WERI-Rb-1 (cell line): Measurements from ENCODE around the gene FHIT.

Experiments
- DNase-seq: peaks from one replicate; pipeline ENCODE4 v3.0.0-alpha.2; 2020
- H3K27ac ChIP-seq: fragments of 250-450 bp; sonication (Bioruptor Pico); 2 replicates; pipeline ENCODE4 v1.5.1; 2020; ENCODE audit warnings: mild to moderate bottlenecking, moderate library complexity
- H3K27me3 ChIP-seq: fragments of 250-450 bp; sonication (Bioruptor Pico); 2 replicates; pipeline ENCODE4 v1.5.1; 2021; ENCODE audit warnings: mild to moderate bottlenecking, low read depth, moderate library complexity; ENCODE audit not compliant: insufficient read depth, severe bottlenecking
- H3K36me3 ChIP-seq: fragments of 250-450 bp; sonication (Bioruptor Pico); 2 replicates; pipeline ENCODE4 v1.5.1; 2020; ENCODE audit warnings: mild to moderate bottlenecking, moderate library complexity
- H3K4me3 ChIP-seq: 2 replicates; pipeline ENCODE4 v1.5.1; 2011; ENCODE audit warnings: low read depth, mild to moderate bottlenecking, control low read depth, low read length
- H3K9me3 ChIP-seq: fragments of 250-450 bp; sonication (Bioruptor Pico); 2 replicates; pipeline ENCODE4 v1.5.1; 2021; ENCODE audit warnings: mild to moderate bottlenecking, moderate library complexity; ENCODE audit not compliant: severe bottlenecking
- TF ChIP-seq, protein P1 (sequence below): IDR thresholded peaks from 2 replicates; pipeline ENCODE4 v1.5.1; 2011; ENCODE audit warnings: low read depth, mild to moderate bottlenecking, control low read depth, inconsistent platforms, low read length

FHIT gene

GRCh38 chr3:60065227-60065868, 1185.9 kb downstream of the FHIT start:
- no peak for DNase-seq

GRCh38 chr3:60064210-60065178, 1186.8 kb downstream of the FHIT start:
- Histone ChIP-seq H3K27ac (no peak overlapping the region), H3K9me3 (no peaks in the 10 kb centered on the region), H3K4me3 (no peak overlapping the region), H3K36me3 (no peaks in the 10 kb centered on the region), H3K27me3 (no peaks in the 10 kb centered on the region)
- no peak for DNase-seq
- TF ChIP-seq, protein P1, sequence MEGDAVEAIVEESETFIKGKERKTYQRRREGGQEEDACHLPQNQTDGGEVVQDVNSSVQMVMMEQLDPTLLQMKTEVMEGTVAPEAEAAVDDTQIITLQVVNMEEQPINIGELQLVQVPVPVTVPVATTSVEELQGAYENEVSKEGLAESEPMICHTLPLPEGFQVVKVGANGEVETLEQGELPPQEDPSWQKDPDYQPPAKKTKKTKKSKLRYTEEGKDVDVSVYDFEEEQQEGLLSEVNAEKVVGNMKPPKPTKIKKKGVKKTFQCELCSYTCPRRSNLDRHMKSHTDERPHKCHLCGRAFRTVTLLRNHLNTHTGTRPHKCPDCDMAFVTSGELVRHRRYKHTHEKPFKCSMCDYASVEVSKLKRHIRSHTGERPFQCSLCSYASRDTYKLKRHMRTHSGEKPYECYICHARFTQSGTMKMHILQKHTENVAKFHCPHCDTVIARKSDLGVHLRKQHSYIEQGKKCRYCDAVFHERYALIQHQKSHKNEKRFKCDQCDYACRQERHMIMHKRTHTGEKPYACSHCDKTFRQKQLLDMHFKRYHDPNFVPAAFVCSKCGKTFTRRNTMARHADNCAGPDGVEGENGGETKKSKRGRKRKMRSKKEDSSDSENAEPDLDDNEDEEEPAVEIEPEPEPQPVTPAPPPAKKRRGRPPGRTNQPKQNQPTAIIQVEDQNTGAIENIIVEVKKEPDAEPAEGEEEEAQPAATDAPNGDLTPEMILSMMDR: no peak

More at GRCh38 chr3:60065227-60065868, 1185.9 kb downstream of the FHIT start:
- TF ChIP-seq, protein P1: no peak
- no peak overlapping the region for H3K27ac ChIP-seq
- no peaks in the 10 kb centered on the region for H3K9me3 ChIP-seq
- no peaks in the 10 kb centered on the region for H3K36me3 ChIP-seq
- H3K27me3 ChIP-seq: no peaks in the 10 kb centered on the region
- no peak overlapping the region for H3K4me3 ChIP-seq

GRCh38 chr3:60056404-60056803, 1194.8 kb downstream of the FHIT start:
- DNase-seq: no peak
- Histone ChIP-seq H3K27ac (no peak overlapping the region), H3K9me3 (peaks cover 2% of the 10 kb centered on the region), H3K36me3 (no peaks in the 10 kb centered on the region), H3K27me3 (no peaks in the 10 kb centered on the region), H3K4me3 (no peak overlapping the region)
- TF ChIP-seq, protein P1: no peak

DNA sequence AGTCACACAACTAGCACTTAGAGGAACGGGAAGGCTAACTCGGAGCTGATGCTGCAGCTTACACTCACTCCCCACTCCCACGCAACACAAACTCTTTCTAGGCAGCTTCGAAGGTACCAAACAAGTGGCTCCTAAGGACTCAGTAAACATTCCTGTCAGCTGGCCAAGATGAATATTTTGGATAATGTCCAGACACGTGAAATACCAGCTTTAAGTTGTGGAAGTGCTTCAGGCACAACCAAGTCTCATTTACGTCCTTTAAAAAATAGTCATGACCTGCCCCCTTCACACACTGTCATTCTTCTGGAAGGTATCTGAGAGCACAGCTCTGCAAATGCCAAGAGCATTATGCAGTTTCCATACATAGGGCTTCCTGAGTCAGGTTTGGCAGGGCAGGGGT, 1195.5 kb downstream of the FHIT start:
- Histone ChIP-seq H3K4me3 (no peak overlapping the region), H3K36me3 (no peaks in the 10 kb centered on the region), H3K9me3 (peaks cover 2% of the 10 kb centered on the region), H3K27ac (no peak overlapping the region), H3K27me3 (no peaks in the 10 kb centered on the region)
- TF ChIP-seq, protein P1: no peak
- no peak for DNase-seq

GRCh38 chr3:60053526-60054265, 1197.6 kb downstream of the FHIT start:
- TF ChIP-seq, protein P1: no peak
- no peaks in the 10 kb centered on the region for H3K36me3 ChIP-seq
- peaks cover 2% of the 10 kb centered on the region for H3K9me3 ChIP-seq
- no peak overlapping the region for H3K27ac ChIP-seq
- no peak for DNase-seq
- H3K4me3 ChIP-seq: no peak overlapping the region
- H3K27me3 ChIP-seq: no peaks in the 10 kb centered on the region
